BJ (cell line): ENCODE data around the gene ITPKB. TPM values are rescaled to one million over a fixed set of nuclear protein-coding genes. Genes with fewer than 3 reads are reported as not detected.

Experiments used
- CTCF ChIA-PET: fragments of 350-600 bp; formaldehyde crosslinking; extraction: SDS; loops from one replicate; lab custom pipeline; 2021; ENCODE audit warnings: antibody characterized with exemption, inconsistent platforms; lab: Yijun Ruan, JAX
- POLR2A ChIA-PET: fragments of 300-600 bp; sonication (Branson Sonifier 250); formaldehyde crosslinking; extraction: SDS; loops from one replicate; lab custom pipeline; 2021; ENCODE audit warnings: antibody characterized with exemption; lab: Charles Lee
- DNase-seq: peaks from one replicate; pipeline ENCODE4 v3.0.0-alpha.2; 2011; ENCODE audit warnings: low read depth
- H3K27me3 ChIP-seq: 2 replicates; pipeline ENCODE4 v1.6.0; 2011; ENCODE audit warnings: low read length; ENCODE audit not compliant: control insufficient read depth, insufficient read depth
- H3K36me3 ChIP-seq: 2 replicates; pipeline ENCODE4 v1.5.1; 2011; ENCODE audit warnings: low read length; ENCODE audit not compliant: control insufficient read depth, insufficient read depth
- H3K4me3 ChIP-seq: 2 replicates; pipeline ENCODE4 v1.5.1; 2011; ENCODE audit warnings: low read depth, mild to moderate bottlenecking, control low read depth, low read length
- polyA plus RNA-seq: library from polyadenylated mRNA; depleted of rRNA; stranded (reverse); fragments of >200 nt; gene quantifications from 2 replicates; pipeline ENCODE4 v1.2.3, GENCODE V29; 2011
- TF ChIP-seq, protein P1 (sequence below): IDR thresholded peaks from 2 replicates; pipeline ENCODE4 v1.5.1; 2011; ENCODE audit warnings: low read depth, mild to moderate bottlenecking, control low read depth, inconsistent platforms, low read length, moderate library complexity; ENCODE audit not compliant: insufficient read depth

Gene ITPKB
- polyA plus RNA-seq, 1 experiment: 1.4 TPM

DNA sequence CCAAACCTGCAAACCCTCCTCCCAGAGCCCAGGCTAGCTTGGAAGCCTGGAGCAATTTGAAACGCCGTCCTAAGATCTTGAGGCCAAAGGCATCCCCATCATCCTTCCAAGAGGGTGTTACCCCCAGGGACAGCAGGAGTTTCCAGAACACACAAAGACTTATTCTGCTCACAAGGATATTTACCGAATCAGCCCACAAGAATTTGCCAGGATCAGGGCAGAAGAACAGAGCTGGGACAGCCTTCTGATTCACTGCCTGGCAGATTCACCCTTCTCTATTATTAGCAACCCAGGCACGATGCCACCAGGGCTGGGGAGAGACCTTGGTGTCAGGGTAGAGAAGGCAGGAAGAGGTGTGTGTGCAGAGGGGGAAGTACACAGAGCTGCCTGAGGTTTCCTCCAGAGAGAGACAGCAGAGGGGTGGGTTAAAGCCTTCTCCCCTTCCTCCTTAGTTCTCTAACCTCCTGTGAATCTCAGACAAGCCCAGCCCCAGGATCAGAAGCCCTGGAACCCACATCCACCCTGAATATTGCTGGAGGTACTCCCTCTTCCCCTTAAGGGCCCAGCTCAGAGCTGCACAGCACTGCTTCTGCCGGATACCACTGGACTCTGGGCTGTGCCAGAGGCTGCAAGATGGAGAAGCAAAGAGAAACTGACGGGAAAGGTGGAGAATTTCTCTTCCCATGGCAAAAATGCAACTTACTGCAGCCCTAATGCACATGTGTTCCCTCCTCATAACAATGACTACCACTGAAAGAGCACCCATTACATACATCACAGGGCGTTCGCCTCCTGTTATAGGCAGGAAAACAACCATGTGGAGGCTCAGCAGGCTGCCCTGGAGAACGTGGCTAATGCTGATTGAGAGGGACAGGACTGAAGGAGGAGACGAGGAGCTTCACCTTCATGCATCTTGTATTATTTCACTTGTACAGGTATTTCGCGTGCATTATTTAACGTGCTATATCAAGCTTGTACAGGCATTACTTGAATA lies 61.8 kb downstream of the ITPKB start:
- ChIA-PET POLR2A (interaction anchor here (0.7 kb wide), 1 partner anchor 12 kb away, joined by 4 read pairs; no protein-coding TSS in a partner anchor), CTCF (interaction anchor here (0.6 to 0.7 kb wide), 2 partner anchors 13 to 16 kb away, joined by 3 read pairs; no protein-coding TSS in a partner anchor)
- Histone ChIP-seq H3K36me3 (no peaks in the 10 kb centered on the region), H3K27me3 (no peaks in the 10 kb centered on the region), H3K4me3 (no peak overlapping the region)
- DNase-seq: no peak
- TF ChIP-seq, protein P1, sequence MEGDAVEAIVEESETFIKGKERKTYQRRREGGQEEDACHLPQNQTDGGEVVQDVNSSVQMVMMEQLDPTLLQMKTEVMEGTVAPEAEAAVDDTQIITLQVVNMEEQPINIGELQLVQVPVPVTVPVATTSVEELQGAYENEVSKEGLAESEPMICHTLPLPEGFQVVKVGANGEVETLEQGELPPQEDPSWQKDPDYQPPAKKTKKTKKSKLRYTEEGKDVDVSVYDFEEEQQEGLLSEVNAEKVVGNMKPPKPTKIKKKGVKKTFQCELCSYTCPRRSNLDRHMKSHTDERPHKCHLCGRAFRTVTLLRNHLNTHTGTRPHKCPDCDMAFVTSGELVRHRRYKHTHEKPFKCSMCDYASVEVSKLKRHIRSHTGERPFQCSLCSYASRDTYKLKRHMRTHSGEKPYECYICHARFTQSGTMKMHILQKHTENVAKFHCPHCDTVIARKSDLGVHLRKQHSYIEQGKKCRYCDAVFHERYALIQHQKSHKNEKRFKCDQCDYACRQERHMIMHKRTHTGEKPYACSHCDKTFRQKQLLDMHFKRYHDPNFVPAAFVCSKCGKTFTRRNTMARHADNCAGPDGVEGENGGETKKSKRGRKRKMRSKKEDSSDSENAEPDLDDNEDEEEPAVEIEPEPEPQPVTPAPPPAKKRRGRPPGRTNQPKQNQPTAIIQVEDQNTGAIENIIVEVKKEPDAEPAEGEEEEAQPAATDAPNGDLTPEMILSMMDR: no peak

DNA sequence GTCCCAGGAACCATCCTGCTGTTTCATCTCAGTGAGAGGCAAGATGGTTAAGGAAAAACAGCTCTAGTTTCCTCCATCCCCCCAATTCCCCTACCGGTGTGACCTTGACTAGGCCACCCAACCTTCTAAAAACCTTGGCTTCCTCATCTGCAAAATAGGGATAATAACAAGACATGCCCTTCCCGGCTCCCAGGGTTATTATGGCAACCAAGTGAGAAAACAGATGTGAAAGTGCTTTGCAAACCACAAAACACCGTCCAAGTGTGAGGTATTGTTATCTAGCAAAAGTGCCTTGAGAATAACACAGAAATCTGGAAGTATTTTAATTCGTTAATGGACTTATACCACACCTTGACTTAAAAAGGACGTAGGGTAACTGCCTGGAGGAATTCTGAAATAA lies 62.7 kb downstream of the ITPKB start:
- ChIA-PET POLR2A (no interaction called here), CTCF (no interaction called here)
- Histone ChIP-seq H3K36me3 (no peaks in the 10 kb centered on the region), H3K4me3 (no peak overlapping the region), H3K27me3 (no peaks in the 10 kb centered on the region; the same call in 1 of the 2 replicates)
- no peak for DNase-seq
- TF ChIP-seq, protein P1: no peak

DNA sequence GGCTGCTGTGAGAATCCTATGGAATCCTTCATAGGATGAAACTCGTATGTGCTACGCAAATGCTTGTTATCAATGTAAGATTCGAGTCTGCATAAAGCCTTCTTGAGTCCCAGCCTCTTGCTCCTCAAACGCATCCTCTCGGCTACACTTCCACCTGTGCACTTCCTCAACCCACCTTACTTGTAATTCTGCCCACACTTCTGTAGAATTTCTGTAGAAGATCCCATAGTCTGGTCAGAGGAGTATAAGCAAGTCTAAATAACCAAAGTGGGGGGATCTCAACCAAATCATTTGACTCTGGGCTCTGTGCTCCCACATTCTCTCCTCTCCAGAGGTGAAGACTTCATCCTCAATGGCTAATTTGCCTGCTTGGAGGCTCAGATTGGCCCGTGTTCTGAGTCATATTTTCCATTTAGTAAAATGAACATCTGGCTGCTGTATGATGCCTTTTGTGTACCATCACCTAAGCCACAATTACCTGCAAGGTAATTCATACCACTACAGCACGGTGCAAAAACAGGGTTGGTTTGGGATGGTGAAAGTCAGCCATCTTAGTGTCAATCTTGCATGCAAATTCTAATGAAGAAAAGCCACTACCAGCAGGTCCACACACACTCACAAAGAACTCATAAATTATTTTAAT lies 63.2 kb downstream of the ITPKB start:
- ChIA-PET POLR2A (no interaction called here), CTCF (no interaction called here)
- H3K27me3 ChIP-seq: no peaks in the 10 kb centered on the region; the same call in 1 of the 2 replicates
- no peaks in the 10 kb centered on the region for H3K36me3 ChIP-seq
- DNase-seq: no peak
- TF ChIP-seq, protein P1: no peak
- H3K4me3 ChIP-seq: no peak overlapping the region

DNA sequence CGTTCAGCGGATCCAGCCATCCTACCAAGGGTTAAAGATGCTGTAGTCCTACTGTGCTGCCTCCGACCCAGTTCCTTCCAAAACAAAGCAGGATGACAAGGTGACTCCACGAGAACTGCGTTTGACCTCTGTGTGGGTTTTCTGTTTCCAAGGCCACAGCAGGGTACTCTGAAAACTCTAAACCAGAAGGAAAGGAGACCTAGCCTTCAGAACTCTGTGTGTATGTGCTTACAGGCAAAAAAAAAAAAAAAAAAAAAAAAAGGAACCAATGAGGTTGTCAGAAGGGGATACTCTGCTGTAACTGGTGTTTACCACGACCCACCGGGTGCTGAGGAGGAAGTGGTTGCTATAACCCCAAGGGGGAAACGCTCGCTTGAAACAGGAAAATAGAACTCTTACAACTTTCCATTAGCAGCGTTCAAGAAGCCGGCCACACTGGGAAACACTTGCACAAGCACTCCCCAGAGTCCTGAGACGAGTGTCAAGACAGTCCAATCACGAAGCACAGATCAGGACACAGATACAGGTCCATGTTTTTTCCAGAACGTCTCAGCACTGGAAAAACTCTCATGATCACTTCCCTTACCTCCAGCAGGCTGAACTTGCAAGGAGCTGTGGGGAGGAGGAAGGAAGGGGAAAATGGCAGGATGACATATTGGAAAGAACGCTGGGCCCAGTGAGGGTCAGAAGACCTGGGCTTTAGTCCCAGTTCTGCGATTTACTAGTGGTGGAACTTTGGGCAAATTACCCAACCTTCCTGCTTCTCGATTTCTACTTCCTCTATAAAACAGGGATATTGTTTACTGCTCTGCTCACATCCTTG lies 64.0 kb downstream of the ITPKB start:
- Histone ChIP-seq H3K27me3 (no peaks in the 10 kb centered on the region; the same call in 1 of the 2 replicates), H3K36me3 (no peaks in the 10 kb centered on the region), H3K4me3 (no peak overlapping the region)
- TF ChIP-seq, protein P1: no peak
- DNase-seq: no peak
- POLR2A ChIA-PET: no interaction called here
- CTCF ChIA-PET: no interaction called here
